Esophagus (tissue), 2 donors: ENCODE data around the gene IER3IP1. TPM values are rescaled to one million over a fixed set of nuclear protein-coding genes. Genes with fewer than 3 reads are reported as not detected.
"Not testable (repeated sequence)": the region's sequence is repeated elsewhere in the genome, so short reads cannot be mapped to it uniquely, and the experiment has no call there.

Source experiments
- H3K27ac ChIP-seq, 2 donors: one replicate each; pipeline ENCODE4 v1.5.1; 2013; ENCODE audit warnings: low read depth in 2 of 2, mild to moderate bottlenecking in 2 of 2, inconsistent platforms in 1 of 2, low read length in 1 of 2, moderate library complexity in 1 of 2
- H3K27me3 ChIP-seq, 2 donors: one replicate each; pipeline ENCODE4 v1.6.1; 2013; ENCODE audit warnings: low read length in 2 of 2, control low read depth in 1 of 2, mild to moderate bottlenecking in 1 of 2; ENCODE audit not compliant: insufficient read depth in 2 of 2, control insufficient read depth in 1 of 2
- H3K36me3 ChIP-seq, 2 donors: one replicate each; pipeline ENCODE4 v1.6.1; 2013; ENCODE audit warnings: low read length in 1 of 2; ENCODE audit not compliant: control insufficient read depth in 2 of 2, insufficient read depth in 2 of 2
- H3K4me1 ChIP-seq, 2 donors: one replicate each; pipeline ENCODE4 v1.6.1; 2013; ENCODE audit warnings: low read length in 1 of 2; ENCODE audit not compliant: control insufficient read depth in 2 of 2, insufficient read depth in 2 of 2
- H3K4me3 ChIP-seq, 2 donors: one replicate each; pipeline ENCODE4 v1.5.1; 2013; ENCODE audit warnings: low read length in 2 of 2, mild to moderate bottlenecking in 2 of 2, low read depth in 1 of 2, moderate library complexity in 1 of 2
- H3K9me3 ChIP-seq, 2 donors: one replicate each; pipeline ENCODE4 v1.6.1; 2013; ENCODE audit warnings: mild to moderate bottlenecking in 2 of 2, low read depth in 1 of 2, low read length in 1 of 2, moderate library complexity in 1 of 2; ENCODE audit not compliant: control insufficient read depth in 2 of 2, insufficient read depth in 1 of 2
- WGBS, 2 donors: extraction: QIAGEN DNeasy Blood & Tissue Kit; methylation state at CpG; one replicate each; pipeline ENCODE4 v1.1.7; 2013; 5-methylcytosine and 5-hydroxymethylcytosine counted together
- polyA plus RNA-seq, 2 donors: library from polyadenylated mRNA; stranded (reverse); fragments of 200-250 nt; gene quantifications; one replicate each; pipeline ENCODE4 v1.2.3, GENCODE V29; 2013
- donor health status: healthy with polysubstance abuse.
- donor health status: Bipolar disorder and iron deficiency.

Gene IER3IP1, protein sequence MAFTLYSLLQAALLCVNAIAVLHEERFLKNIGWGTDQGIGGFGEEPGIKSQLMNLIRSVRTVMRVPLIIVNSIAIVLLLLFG
- polyA plus RNA-seq: 10 to 100 TPM in 1 of 2 donors, 1 to 10 TPM in 1; 8.8 to 10.6 TPM

GRCh38 chr18:47175898-47176575 is at the start of gene IER3IP1:
Gene IER3IP1 (minus strand): TSS chr18:47176364. CDS start chr18:47176277, 87 bp downstream.
- 0 to 1% methylated on average over 47 to 48 of the region's 48 CpGs for WGBS, 2 donors
- Histone ChIP-seq H3K9me3 (no peaks in the 10 kb centered on the region), H3K4me1 (peaks cover 0 to 2% of the 10 kb centered on the region in 2 donors), H3K36me3 (no peaks in the 10 kb centered on the region), H3K27ac (peak within 1 kb of the TSS; percentile 43 to 57), H3K4me3 (peak within 1 kb of the TSS; percentile 82 to 100), H3K27me3 (no peaks in the 10 kb centered on the region)

- H3K9me3 ChIP-seq: no peaks in the 10 kb centered on the region
- peaks cover 0 to 5% of the 10 kb centered on the region in 2 donors for H3K27me3 ChIP-seq
- H3K4me1 ChIP-seq: no peaks in the 10 kb centered on the region
- H3K27ac ChIP-seq: no peak overlapping the region
- H3K36me3 ChIP-seq: no peaks in the 10 kb centered on the region
- no peak overlapping the region for H3K4me3 ChIP-seq
- WGBS, 2 donors: 1 to 3% methylated on average over 5 of the region's 5 CpGs
These were observed 39.5 kb upstream of the IER3IP1 start for GRCh38 chr18:47215554-47216138.

DNA sequence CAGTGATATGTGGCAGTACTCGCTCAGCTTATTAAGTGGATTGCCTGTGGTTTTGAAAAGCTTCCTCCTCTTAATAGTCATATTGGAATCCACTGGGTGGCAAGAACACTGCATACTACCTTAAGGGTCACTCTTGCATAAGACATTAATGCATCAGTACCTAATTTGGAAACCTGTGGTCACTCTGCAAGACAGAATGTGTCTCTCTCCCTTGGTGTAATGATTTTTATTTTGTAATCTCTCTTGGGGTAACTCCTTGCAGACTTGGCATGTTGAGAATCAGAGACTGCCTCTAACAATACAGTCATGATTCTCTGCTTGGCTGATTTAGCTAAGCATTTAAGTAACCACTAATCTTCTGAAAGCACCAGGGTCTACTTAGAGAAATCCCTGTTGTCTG is 33.0 kb upstream of the IER3IP1 start:
- no peaks in the 10 kb centered on the region for H3K4me1 ChIP-seq
- H3K27me3 ChIP-seq: peaks cover 0 to 5% of the 10 kb centered on the region in 2 donors
- no peaks in the 10 kb centered on the region for H3K9me3 ChIP-seq
- H3K27ac ChIP-seq: no peak overlapping the region
- H3K36me3 ChIP-seq: no peaks in the 10 kb centered on the region
- WGBS, 2 donors: 62 to 86% methylated on average over 1 of the region's 1 CpG
- H3K4me3 ChIP-seq: no peak overlapping the region

DNA sequence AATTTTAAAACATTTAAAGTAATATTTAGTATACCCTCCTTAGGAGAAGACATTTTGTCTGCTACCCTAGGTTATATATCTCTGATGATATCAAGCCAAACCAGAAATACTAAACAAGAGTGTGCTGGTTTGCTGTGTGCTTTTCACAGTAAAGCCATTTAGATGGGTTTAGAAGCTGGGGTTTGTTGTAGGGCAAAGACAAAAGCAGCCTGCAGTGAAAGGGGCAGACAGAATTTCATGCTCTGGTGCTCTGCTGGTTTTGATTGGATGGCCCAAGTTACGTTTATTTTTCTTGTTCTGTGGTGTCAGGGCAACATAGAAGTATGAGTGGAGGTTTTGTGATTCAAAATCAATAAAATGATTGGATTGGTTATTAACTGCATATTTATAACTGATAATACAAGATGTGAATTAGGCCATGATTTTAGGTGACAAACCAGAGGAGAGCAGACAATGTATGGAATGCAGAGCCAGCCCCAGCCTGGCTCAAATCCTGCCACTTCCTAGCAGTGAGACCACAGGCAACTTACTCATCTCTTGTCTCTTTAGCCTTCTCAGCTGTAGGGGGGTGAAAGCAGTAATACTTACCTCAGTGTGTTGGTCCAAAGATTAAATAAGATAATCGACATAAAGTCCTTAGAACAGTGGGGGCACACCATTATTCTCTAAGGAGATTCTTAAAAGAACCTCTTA is 30.9 kb upstream of the IER3IP1 start:
- Histone ChIP-seq H3K4me3 (no peak overlapping the region), H3K9me3 (no peaks in the 10 kb centered on the region), H3K27me3 (no peaks in the 10 kb centered on the region), H3K27ac (no peak overlapping the region), H3K4me1 (no peaks in the 10 kb centered on the region), H3K36me3 (no peaks in the 10 kb centered on the region)
- WGBS, 2 donors: 49 to 56% methylated on average over 2 of the region's 2 CpGs

GRCh38 chr18:47204908-47205522 is 28.9 kb upstream of the IER3IP1 start:
- Histone ChIP-seq H3K4me3 (no peak overlapping the region), H3K9me3 (no peaks in the 10 kb centered on the region), H3K27ac (no peak overlapping the region), H3K36me3 (no peaks in the 10 kb centered on the region), H3K27me3 (no peaks in the 10 kb centered on the region), H3K4me1 (no peaks in the 10 kb centered on the region)
- 46 to 54% methylated on average over 3 of the region's 3 CpGs for WGBS, 2 donors

DNA sequence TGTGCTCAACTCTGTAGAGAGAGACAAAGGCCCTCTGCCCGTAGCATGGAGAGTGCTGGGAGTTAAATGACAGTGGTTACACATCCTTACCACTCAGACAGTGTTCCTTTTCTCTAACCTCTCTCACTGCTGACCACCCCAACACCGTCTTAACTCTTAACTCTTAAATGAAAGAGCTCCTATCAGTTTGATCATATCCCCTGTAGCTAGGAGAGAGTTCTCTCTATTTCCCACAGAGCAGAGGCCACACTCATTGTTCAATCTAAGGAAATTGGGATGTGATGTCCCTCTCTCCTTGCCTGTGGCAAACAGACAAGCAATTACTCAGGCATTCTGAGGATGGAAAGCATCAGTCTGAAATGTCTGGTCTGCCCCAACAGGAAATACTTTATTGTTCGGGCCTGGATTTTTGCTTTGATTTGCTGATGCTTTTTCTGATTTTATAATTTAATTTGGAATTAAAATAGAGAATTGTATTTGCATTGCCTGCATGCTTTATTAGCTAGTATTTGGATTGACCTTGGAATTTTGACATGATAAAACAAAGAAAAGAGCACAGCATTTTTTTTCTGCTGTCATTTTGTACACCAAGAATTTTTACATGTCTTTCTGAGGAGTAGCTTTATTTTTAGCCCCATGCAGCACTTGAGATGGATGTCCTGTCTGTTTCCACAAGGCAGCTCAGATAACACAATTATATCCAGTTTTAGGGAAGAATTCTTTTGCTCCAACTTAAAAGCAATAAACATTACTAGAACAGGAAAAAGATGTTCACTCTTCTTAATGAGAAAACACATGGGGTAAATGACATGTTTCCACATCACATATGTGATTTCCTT is 27.7 kb upstream of the IER3IP1 start:
- WGBS, 2 donors: 54 to 65% methylated on average over 3 of the region's 3 CpGs
- Histone ChIP-seq H3K4me1 (no peaks in the 10 kb centered on the region), H3K27ac (no peak overlapping the region), H3K9me3 (no peaks in the 10 kb centered on the region), H3K4me3 (no peak overlapping the region), H3K36me3 (no peaks in the 10 kb centered on the region), H3K27me3 (no peaks in the 10 kb centered on the region)

DNA sequence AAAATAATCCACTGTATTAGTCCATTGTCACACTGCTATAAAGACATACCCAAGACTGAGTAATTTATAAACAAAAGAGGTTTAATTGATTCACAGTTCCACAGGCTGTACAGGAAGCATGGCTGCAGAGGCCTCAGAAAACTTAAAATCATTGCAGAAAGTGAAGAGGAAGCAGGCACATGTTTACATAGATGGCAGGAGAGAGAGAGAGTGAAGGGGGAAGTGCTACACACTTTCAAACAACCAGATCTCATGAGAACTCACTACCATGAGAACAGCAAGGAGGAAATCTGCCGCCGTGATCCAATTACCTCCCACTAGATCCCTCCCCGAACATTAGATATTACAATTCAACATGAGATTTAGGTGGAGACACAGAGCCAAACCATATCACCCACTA is 19.8 kb upstream of the IER3IP1 start:
- not testable (repeated sequence) for H3K4me1 ChIP-seq, H3K4me3 ChIP-seq, H3K9me3 ChIP-seq, H3K36me3 ChIP-seq, H3K27me3 ChIP-seq, H3K27ac ChIP-seq
- WGBS, 2 donors: 69 to 77% methylated on average over 3 of the region's 3 CpGs

DNA sequence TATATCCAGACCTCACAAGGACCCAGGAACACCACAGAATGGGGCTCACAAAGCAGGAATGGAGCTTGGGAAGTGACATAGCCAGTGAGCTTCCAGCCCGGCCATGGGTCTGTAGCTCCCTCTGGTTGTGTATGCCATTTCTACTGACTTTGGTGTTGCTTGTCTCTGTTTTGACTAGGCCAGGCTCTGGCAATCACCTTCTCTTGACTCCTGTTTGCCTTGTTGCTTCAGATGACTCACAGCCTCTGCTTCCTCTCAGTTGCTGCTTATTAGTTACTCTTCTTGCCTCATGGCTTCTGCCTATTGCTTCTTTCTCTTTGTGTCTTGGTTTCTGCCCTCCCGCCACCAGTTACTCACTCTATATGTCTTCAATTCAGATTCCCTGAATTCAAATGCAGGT is 15.8 kb upstream of the IER3IP1 start:
- Histone ChIP-seq H3K4me1 (no peaks in the 10 kb centered on the region), H3K27me3 (no peaks in the 10 kb centered on the region), H3K9me3 (no peaks in the 10 kb centered on the region), H3K27ac (no peak overlapping the region), H3K36me3 (no peaks in the 10 kb centered on the region), H3K4me3 (no peak overlapping the region)
- WGBS, 2 donors: 90 to 93% methylated on average over 2 of the region's 2 CpGs

DNA sequence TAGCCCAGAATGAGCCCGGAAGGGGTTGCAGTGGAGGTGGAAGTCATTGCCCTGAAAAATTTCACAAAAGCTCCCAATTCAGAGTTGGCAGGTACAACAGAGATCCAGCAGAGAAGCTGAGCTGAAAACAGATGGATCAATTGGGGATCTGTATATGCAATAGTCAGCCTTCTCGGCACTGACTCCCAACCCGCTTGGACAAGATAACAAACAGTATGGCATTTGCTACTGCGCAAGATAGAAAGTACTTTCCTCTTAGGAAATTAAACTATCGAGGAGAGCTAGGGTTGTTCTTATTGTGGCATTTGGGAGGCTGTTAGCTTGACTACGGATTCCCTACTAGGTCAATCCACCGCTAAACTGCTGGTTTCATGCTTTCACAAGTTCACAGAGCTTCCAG is 11.6 kb upstream of the IER3IP1 start:
- Histone ChIP-seq H3K27me3 (no peaks in the 10 kb centered on the region), H3K27ac (no peak overlapping the region), H3K4me1 (no peaks in the 10 kb centered on the region), H3K4me3 (no peak overlapping the region), H3K36me3 (no peaks in the 10 kb centered on the region), H3K9me3 (peaks cover 0 to 4% of the 10 kb centered on the region in 2 donors)
- WGBS, 2 donors: 83% methylated on average over 7 of the region's 7 CpGs
